ENCODE data around the gene DPF3. TPM values are rescaled to one million over a fixed set of nuclear protein-coding genes. Genes with fewer than 3 reads are reported as not detected.
"Not testable (repeated sequence)": the region's sequence is repeated elsewhere in the genome, so short reads cannot be mapped to it uniquely, and the experiment has no call there.

Gene DPF3
- total RNA-seq, 3 donors from 2014 or later = 0.48 to 0.95 (median 0.71) TPM

DNA sequence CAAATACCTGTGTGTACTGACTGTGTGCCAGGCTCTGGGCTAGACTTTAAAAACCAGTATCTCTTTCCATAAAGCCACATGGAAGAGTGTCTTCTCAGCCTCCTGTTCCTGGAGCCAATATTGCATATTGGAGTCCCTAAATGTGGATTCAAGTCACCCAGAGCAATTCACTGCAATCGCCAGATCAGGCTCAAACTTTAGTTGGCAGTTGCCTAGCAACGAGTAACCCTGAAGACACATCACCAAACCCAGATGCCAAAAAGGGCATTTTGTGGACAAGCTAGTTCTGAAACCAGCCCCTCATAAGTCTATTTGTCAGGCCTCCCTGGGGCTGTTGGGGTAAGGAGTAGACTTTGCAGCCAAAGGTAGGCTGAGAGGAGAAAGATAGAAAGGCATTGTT is 13.7 kb downstream of the DPF3 start:
- Mint-ChIP-seq H3K4me3 (no peak overlapping the region), H3K9me3 (no peaks in the 10 kb centered on the region), H3K4me1 (ENCODE audit: low read depth) (peaks cover 5% of the 10 kb centered on the region), H3K27me3 (ENCODE audit: low read depth) (no peaks in the 10 kb centered on the region), H3K36me3 (ENCODE audit: insufficient read depth) (no peaks in the 10 kb centered on the region)
- no peak for ATAC-seq
- no peak for DNase-seq

DNA sequence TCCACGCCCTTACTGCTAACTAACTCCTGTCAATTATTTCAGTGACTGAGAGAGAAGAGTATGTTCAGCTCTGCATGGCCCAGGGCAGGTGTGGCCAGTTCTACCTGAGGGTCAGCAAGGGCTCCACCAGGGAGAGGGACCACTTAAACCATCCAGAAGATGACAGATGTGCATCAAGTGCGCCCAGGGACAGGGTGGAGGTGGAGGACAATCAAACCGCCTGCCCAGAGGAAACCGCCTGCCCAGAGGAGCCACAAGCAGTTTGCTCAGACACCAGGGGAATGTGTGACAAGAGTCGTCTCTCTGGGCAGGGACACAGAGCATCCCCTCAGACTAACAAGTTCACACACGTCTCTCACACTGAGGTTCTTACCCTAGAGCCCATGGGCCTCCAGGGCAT is 14.5 kb downstream of the DPF3 start:
- Mint-ChIP-seq H3K4me1 (ENCODE audit: low read depth) (peaks cover 5% of the 10 kb centered on the region), H3K27me3 (ENCODE audit: low read depth) (no peaks in the 10 kb centered on the region), H3K4me3 (no peak overlapping the region), H3K36me3 (ENCODE audit: insufficient read depth) (no peaks in the 10 kb centered on the region), H3K9me3 (no peaks in the 10 kb centered on the region)
- DNase-seq (no peak), ATAC-seq (no peak)

DNA sequence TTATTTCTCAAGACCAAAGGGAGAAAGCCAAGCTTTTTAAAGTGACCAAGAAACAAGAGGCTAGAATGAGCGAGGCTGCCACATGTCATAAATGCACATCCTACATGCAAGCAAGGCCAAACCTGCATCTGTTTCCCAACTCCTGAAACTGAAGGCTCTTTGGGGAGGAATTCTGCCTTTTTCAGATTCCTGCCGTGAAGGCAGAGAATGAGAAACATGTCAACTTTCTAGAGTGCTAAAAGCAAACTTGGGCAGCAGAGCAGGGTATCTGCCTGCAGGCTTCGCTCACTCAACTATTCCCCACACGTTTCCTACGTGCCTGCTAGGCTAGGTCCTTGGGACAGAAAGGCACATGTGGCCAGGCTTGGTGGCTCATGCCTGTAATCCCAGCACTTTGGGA is 15.2 kb downstream of the DPF3 start:
- Mint-ChIP-seq H3K27me3 (ENCODE audit: low read depth) (no peaks in the 10 kb centered on the region), H3K36me3 (ENCODE audit: insufficient read depth) (no peaks in the 10 kb centered on the region), H3K9me3 (no peaks in the 10 kb centered on the region), H3K4me3 (no peak overlapping the region), H3K4me1 (ENCODE audit: low read depth) (peaks cover 3% of the 10 kb centered on the region)
- DNase-seq = no peak
- ATAC-seq = no peak

DNA sequence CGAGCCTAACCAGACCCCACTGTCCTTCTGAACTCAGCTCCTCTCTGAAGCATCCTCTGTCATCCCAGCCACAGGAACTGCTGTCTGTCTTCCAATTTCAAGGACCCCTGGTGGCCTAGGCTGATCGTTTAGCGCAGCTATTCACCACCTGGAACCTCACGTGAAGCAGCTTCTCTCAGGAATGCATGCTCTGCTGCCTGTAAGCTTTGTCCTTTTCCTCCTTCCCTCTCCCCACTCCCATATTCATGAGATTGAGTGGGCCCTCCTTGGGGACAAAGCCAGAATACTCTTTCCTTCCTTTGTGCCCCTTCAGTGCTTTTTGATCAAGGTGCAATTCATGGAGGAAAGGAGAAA is 17.2 kb downstream of the DPF3 start:
- H3K4me3 Mint-ChIP-seq = no peak overlapping the region
- H3K36me3 Mint-ChIP-seq (ENCODE audit: insufficient read depth) = peaks cover 2% of the 10 kb centered on the region
- peaks cover 3% of the 10 kb centered on the region for H3K4me1 Mint-ChIP-seq (ENCODE audit: low read depth)
- no peak for DNase-seq
- no peaks in the 10 kb centered on the region for H3K27me3 Mint-ChIP-seq (ENCODE audit: low read depth)
- no peak for ATAC-seq
- H3K9me3 Mint-ChIP-seq = no peaks in the 10 kb centered on the region

DNA sequence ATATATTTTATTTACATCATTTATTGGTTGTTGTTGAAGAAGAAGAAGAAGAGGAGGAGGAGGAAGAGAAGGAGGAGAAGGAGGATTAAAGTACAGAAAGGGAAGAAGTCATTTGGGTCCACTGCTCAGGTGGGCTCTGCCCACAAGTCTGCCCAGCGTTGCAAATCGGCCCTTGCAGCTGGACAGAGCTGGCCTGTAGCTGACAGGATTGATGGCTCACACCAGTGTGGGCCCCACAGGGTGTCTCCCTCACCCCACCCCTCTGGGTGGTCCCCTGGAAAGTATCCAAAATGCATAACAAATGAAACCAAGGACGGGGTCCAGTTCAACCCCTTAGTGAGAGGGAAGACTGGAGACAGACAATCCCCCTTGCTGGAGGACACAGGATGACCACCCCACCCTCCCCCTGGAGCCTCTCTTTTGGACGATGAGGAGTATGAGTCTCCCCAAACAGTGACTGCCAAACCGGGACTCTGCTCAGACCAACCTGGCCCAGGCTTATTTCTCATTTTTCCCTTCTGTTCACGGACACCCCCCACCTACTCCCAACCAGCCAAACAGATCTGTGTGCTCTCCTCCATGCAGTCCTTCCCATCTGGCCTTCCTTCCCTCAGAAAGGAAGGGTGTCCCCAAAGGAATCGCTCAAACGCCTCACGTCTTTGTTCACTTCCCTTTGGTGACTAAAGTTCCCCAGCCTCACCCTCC is 17.7 kb downstream of the DPF3 start:
- ATAC-seq = no peak
- Mint-ChIP-seq H3K4me3 (no peak overlapping the region), H3K9me3 (no peaks in the 10 kb centered on the region), H3K36me3 (ENCODE audit: insufficient read depth) (peaks cover 2% of the 10 kb centered on the region), H3K4me1 (ENCODE audit: low read depth) (peaks cover 3% of the 10 kb centered on the region), H3K27me3 (ENCODE audit: low read depth) (no peaks in the 10 kb centered on the region)
- no peak for DNase-seq

DNA sequence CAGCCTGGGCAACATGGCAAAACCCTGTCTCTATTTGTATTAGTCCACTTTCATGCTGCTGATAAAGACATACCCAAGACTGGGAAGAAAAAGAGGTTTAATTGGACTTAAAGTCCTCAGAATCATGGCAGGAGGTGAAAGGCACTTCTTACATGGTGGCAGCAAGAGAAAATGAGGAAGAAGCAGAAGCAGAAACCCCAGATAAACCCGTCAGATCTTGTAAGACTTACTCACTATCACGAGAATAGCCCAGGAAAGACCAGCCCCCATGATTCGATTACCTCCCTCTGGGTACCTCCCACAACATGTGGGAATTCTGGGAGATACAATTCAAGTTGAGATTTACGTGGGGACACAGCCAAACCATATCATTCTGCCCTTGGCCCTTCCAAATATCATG is 23.0 kb downstream of the DPF3 start:
- H3K36me3 Mint-ChIP-seq (ENCODE audit: insufficient read depth) = not testable (repeated sequence)

DNA sequence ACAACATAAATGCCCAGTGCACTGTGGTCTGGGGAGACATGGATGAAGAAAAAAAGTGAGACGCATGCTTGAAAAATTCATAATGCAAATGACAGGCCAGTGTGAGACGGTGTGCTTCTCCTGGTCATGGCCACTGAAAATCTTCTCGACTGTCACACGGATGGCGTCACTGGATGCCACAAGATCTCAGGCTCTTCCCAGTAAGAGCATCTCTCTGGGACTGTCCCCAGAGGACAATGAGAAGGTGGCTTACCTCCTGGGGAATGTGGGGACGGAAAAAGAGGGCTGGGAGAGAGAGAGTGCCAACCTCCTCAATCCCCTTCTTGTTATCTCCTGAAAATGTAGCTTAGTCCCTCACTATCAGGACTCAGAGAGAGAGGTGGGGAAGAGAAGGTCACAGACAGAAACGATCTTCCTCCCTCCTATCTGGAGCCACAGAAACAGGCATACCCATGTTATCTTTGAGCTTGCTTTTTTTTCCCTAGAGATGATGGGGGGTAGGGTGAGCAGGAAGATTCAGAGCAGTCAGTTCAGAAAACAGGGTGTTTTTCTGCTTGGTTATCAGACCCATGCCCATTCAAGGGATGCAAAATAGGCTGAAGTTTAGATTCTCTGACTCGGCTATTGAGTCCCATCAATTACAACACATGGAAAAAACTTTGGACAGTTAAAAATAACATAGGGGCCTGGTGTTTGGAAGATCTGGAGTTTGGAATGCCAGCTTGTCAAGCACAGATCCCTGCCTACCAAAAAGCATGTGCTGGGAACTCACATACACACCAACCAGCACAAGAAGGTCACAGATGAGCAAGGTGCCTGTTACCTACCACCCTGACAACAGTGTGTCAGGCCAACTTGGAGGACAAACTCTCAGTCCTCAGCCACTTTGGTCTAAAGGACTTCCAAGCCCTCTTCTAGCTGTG is 24.2 kb downstream of the DPF3 start:
- no peak for DNase-seq
- Mint-ChIP-seq H3K9me3 (no peaks in the 10 kb centered on the region), H3K4me1 (ENCODE audit: low read depth) (no peaks in the 10 kb centered on the region), H3K36me3 (ENCODE audit: insufficient read depth) (peaks cover 2% of the 10 kb centered on the region), H3K4me3 (no peak overlapping the region), H3K27me3 (ENCODE audit: low read depth) (no peaks in the 10 kb centered on the region)
- ATAC-seq = no peak

More for the DNA sequence above, 23.0 kb downstream of the DPF3 start:
- not testable (repeated sequence) for DNase-seq; H3K4me1 Mint-ChIP-seq (ENCODE audit: low read depth); ATAC-seq; H3K9me3 Mint-ChIP-seq; H3K27me3 Mint-ChIP-seq (ENCODE audit: low read depth); H3K4me3 Mint-ChIP-seq

DNA sequence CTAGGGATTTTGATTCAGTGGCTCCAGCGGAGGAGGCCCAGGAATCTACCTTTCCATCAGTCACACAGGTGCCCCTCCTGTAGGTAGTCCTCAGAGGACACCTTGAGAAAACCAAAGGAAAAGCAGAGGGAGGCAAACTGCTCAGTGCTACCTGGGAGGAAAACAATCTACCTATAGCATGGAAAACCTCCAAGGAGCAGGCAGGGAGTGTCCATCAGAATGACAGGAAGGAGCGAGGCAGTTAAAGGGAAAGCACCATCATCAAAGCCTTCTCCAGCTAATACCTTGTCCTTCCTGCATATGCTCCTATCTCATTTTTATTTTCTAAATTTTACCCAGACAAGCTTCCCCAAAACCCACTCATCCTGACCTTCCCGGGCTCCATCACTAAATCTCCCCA is 25.4 kb downstream of the DPF3 start:
- Mint-ChIP-seq H3K4me3 (no peak overlapping the region), H3K9me3 (no peaks in the 10 kb centered on the region), H3K4me1 (ENCODE audit: low read depth) (no peaks in the 10 kb centered on the region), H3K36me3 (ENCODE audit: insufficient read depth) (peaks cover 2% of the 10 kb centered on the region), H3K27me3 (ENCODE audit: low read depth) (peaks cover 2% of the 10 kb centered on the region)
- ATAC-seq = no peak
- DNase-seq = no peak

DNA sequence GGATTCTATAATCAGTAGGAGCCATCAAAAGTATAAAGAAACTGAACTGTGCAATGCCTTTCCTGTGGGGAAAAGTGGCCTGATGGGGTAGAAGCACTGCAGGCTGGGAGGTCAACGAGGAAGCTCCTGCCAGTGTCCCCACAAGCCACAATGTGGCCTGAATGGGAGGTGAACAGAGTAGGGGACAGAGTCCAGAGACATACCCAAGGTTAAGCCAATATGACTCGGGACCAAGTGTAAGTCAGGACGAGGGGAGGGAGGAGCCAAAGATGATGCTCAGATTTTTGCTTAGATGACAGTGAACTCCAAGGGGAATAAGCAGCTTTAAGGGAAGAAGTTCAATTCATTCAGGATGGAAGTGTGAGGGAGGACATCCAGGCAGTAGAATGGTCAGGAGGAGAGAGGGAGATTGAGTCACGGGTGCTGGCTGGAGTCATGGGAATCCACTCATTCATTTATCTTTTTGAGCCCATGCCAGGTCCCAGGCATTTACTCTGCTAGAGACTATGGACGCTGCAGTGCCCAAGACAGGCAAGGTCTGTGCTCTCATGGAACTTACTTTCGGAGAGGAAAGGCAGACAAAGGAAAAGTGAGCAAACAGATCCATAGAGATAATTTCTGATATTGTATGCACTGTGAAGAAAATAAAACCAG is 29.1 kb downstream of the DPF3 start:
- Mint-ChIP-seq H3K4me1 (ENCODE audit: low read depth) (no peaks in the 10 kb centered on the region), H3K36me3 (ENCODE audit: insufficient read depth) (no peaks in the 10 kb centered on the region), H3K27me3 (ENCODE audit: low read depth) (peaks cover 2% of the 10 kb centered on the region), H3K9me3 (no peaks in the 10 kb centered on the region), H3K4me3 (no peak overlapping the region)
- DNase-seq (no peak), ATAC-seq (no peak)

DNA sequence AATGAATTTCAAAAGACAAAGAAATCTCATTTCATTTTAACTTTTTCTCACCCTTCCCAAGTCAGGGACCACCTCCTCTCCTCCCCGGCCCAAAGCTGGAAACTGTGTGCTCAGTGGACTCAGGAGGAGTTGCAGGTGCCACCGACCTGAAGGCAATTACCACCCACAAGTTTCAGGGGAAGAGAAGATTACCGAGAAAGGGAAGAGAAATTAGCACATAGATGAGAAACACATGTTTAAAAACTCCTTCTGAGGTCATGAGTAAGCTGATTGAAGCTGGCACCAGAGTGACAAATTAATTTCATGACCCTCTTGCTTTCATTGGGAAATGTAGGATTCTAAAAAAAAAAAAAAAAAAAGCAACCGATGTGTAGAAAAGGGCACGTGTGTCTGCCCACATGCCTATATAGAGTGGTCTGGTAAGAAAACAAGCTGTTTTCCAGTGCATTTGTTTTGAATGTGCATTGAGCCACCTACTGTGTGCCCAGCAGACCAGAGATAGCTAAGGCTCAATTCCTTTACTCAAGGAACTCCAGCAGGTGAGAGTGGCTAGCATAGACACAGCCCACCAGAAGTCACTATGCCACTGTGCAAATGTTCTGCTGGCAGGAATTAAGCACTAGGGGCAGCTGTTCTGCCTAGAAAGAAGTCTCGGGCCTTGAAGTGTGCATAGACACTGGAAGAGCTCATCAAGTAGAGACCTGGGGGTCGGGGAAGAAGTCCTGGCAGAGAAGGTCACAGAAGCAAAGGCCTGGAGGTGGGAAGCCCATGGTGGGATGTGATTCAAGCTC is 30.5 kb downstream of the DPF3 start:
- no peaks in the 10 kb centered on the region for H3K9me3 Mint-ChIP-seq
- H3K27me3 Mint-ChIP-seq (ENCODE audit: low read depth) = peaks cover 2% of the 10 kb centered on the region
- ATAC-seq (no peak), DNase-seq (no peak)
- H3K4me3 Mint-ChIP-seq = no peak overlapping the region
- H3K4me1 Mint-ChIP-seq (ENCODE audit: low read depth) = no peaks in the 10 kb centered on the region
- no peaks in the 10 kb centered on the region for H3K36me3 Mint-ChIP-seq (ENCODE audit: insufficient read depth)

DNA sequence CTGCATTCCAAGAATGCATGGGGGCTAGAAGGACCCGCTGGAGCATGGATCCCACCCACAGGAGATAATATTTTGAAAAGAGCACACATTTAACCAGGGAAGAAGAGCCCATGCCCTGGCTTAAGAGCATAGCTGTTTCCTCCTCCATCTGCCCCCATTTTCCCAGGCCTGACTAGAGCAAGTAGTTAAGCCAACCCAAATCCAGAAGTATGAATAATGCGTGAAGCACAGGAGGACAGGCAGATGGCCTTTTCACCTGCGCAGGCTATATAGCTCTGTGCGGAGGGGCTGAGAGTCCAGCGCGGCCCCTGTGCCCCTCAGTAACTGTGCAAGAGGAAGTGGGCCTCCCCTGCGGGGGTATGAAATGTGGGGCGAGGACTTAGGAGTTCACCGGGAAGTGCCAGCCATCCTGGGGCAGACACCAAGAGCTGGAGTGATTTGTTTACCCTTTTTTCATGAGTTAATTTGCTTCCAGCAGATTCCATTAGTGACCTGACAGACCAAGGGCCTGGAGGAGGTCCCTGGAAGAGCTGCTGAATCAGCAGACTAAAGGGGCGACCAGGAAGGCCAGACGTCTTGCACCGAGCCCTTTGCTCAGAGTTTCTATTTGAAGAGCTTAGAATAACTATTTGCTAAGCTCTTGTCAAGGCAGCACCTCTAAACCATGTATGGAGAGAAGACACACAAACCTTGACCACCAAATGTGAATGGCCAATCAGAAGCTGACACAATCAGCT is 37.2 kb downstream of the DPF3 start:
- DNase-seq (no peak), ATAC-seq (no peak)
- Mint-ChIP-seq H3K4me1 (ENCODE audit: low read depth) (no peaks in the 10 kb centered on the region), H3K27me3 (ENCODE audit: low read depth) (peaks cover 3% of the 10 kb centered on the region), H3K4me3 (no peak overlapping the region), H3K9me3 (no peaks in the 10 kb centered on the region), H3K36me3 (ENCODE audit: insufficient read depth) (no peaks in the 10 kb centered on the region)

DNA sequence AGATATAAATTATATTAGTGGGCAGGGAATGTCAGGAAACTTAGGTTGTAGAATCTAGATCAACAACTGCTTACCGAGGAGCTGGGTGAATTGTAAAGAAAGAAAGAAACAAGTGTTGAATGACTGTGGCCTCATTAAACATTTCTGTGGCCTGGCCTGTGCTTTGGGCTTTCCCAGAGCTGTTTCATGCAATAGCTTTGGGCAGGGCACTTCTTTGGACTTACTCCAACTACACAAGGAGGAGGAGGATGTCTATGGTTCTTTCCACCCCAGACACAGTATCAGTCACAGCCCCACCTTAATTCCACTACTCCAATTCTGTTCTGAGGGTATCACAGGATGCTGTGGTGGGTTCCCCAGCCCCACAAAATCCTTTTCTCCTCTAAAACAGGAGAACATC is 38.0 kb downstream of the DPF3 start:
- DNase-seq = no peak
- no peaks in the 10 kb centered on the region for H3K4me1 Mint-ChIP-seq (ENCODE audit: low read depth)
- ATAC-seq = no peak
- no peaks in the 10 kb centered on the region for H3K36me3 Mint-ChIP-seq (ENCODE audit: insufficient read depth)
- H3K27me3 Mint-ChIP-seq (ENCODE audit: low read depth) = peaks cover 6% of the 10 kb centered on the region
- H3K4me3 Mint-ChIP-seq = no peak overlapping the region
- no peaks in the 10 kb centered on the region for H3K9me3 Mint-ChIP-seq

DNA sequence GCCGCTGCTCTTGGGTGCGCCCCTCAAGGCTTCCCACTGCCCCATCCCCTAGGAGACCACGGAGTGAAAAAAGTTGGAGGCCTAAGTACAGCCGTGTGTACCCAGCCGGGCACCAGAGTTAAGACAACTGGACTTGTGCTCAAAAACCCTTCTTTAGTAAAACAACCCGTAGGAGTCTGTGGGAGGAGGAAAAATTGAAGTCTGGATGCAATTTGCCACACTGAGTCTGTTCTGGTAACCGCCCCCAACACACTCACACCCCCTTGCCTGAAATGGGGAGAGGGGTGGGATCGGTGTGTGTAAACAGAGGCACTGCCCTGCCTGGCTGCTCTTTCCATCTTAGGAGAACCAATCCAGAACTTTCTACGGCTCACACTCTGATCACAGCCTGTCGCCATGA is 41.7 kb downstream of the DPF3 start:
- DNase-seq (no peak), ATAC-seq (no peak)
- Mint-ChIP-seq H3K36me3 (ENCODE audit: insufficient read depth) (no peaks in the 10 kb centered on the region), H3K27me3 (ENCODE audit: low read depth) (peaks cover 13% of the 10 kb centered on the region), H3K4me3 (no peak overlapping the region), H3K4me1 (ENCODE audit: low read depth) (no peaks in the 10 kb centered on the region), H3K9me3 (no peaks in the 10 kb centered on the region)
